Measurements from ENCODE around the gene SCN11A. TPM values are rescaled to one million over a fixed set of nuclear protein-coding genes. Genes with fewer than 3 reads are reported as not detected.

Gene SCN11A
- total RNA-seq, 2 experiments from 2014 or later = 0.08 TPM; not detected in 1

- Histone ChIP-seq H3K27me3 (ENCODE audit: control insufficient read depth in 1 of 2, insufficient read depth in 2 of 2, low read length in 2 of 2) (peaks cover 0 to 4% of the 10 kb centered on the region in 2 experiments), H3K27ac (ENCODE audit: low read depth in 1 of 2, low read length in 2 of 2) (no peak overlapping the region), H3K9me3 (ENCODE audit: control insufficient read depth in 1 of 2, insufficient read depth in 1 of 2, low read length in 2 of 2) (no peaks in the 10 kb centered on the region), H3K4me1 (ENCODE audit: insufficient read depth, low read length) (no peaks in the 10 kb centered on the region), H3K36me3 (ENCODE audit: insufficient read depth, low read length) (no peaks in the 10 kb centered on the region), H3K4me3 (ENCODE audit: low read length) (no peak overlapping the region)
- no peaks in the 10 kb centered on the region for H3K36me3 Mint-ChIP-seq (ENCODE audit: low read depth)
- CTCF ChIA-PET = no interaction called here
- peaks cover 36% of the 10 kb centered on the region for H3K27me3 Mint-ChIP-seq
- no peaks in the 10 kb centered on the region for H3K4me1 Mint-ChIP-seq (ENCODE audit: low read depth)
- no peak for TF ChIP-seq CTCF (IDR thresholded peaks at IDR 0.05)
- intact Hi-C loops (cut with DNase I, micrococcal nuclease) = no loop called here
- no peak overlapping the region for H3K27ac Mint-ChIP-seq
- POLR2A ChIA-PET = no interaction called here
- no peak overlapping the region for H3K4me3 Mint-ChIP-seq
- ATAC-seq (ENCODE audit: poor library complexity) (no peak), DNase-seq (no peak)
- H3K9me3 Mint-ChIP-seq = no peaks in the 10 kb centered on the region
Measured at GRCh38 chr3:39013289-39013688, 38.5 kb downstream of the SCN11A start.

GRCh38 chr3:39011191-39011736, 40.5 kb downstream of the SCN11A start:
- peaks cover 27% of the 10 kb centered on the region for H3K27me3 Mint-ChIP-seq
- H3K27ac Mint-ChIP-seq = no peak overlapping the region
- ChIA-PET CTCF (no interaction called here), POLR2A (no interaction called here)
- H3K9me3 ChIP-seq (ENCODE audit: control insufficient read depth in 1 of 2, insufficient read depth in 1 of 2, low read length in 2 of 2) = no peaks in the 10 kb centered on the region
- H3K36me3 ChIP-seq (ENCODE audit: insufficient read depth, low read length) = no peaks in the 10 kb centered on the region
- no peaks in the 10 kb centered on the region for H3K9me3 Mint-ChIP-seq
- no peak overlapping the region for H3K27ac ChIP-seq (ENCODE audit: low read depth in 1 of 2, low read length in 2 of 2)
- no peaks in the 10 kb centered on the region for H3K36me3 Mint-ChIP-seq (ENCODE audit: low read depth)
- ATAC-seq (ENCODE audit: poor library complexity) (no peak), DNase-seq (no peak)
- intact Hi-C loops (cut with DNase I, micrococcal nuclease) = no loop called here
- H3K4me3 ChIP-seq (ENCODE audit: low read length) = no peak overlapping the region
- no peak overlapping the region for H3K4me3 Mint-ChIP-seq
- H3K27me3 ChIP-seq (ENCODE audit: control insufficient read depth in 1 of 2, insufficient read depth in 2 of 2, low read length in 2 of 2) = no peaks in the 10 kb centered on the region
- H3K4me1 Mint-ChIP-seq (ENCODE audit: low read depth) = no peaks in the 10 kb centered on the region
- no peaks in the 10 kb centered on the region for H3K4me1 ChIP-seq (ENCODE audit: insufficient read depth, low read length)
- TF ChIP-seq CTCF (IDR thresholded peaks at IDR 0.05) = no peak

GRCh38 chr3:39005295-39005694, 46.4 kb downstream of the SCN11A start:
- POLR2A ChIA-PET = no interaction called here
- CTCF ChIA-PET = no interaction called here
- ATAC-seq (ENCODE audit: poor library complexity) (no peak), DNase-seq (no peak)
- intact Hi-C loops (cut with DNase I, micrococcal nuclease) = loop anchor here (10.0 kb wide), 1 partner anchor 480 kb away; no protein-coding TSS in a partner anchor
- no peak for TF ChIP-seq CTCF (IDR thresholded peaks at IDR 0.05)
- Histone ChIP-seq H3K27ac (ENCODE audit: low read depth in 1 of 2, low read length in 2 of 2) (no peak overlapping the region), H3K4me3 (ENCODE audit: low read length) (no peak overlapping the region), H3K9me3 (ENCODE audit: control insufficient read depth in 1 of 2, insufficient read depth in 1 of 2, low read length in 2 of 2) (no peaks in the 10 kb centered on the region), H3K36me3 (ENCODE audit: insufficient read depth, low read length) (no peaks in the 10 kb centered on the region), H3K4me1 (ENCODE audit: insufficient read depth, low read length) (no peaks in the 10 kb centered on the region), H3K27me3 (ENCODE audit: control insufficient read depth in 1 of 2, insufficient read depth in 2 of 2, low read length in 2 of 2) (peaks cover 0 to 3% of the 10 kb centered on the region in 2 experiments)
- H3K27ac Mint-ChIP-seq = no peak overlapping the region
- H3K4me3 Mint-ChIP-seq = no peak overlapping the region
- H3K4me1 Mint-ChIP-seq (ENCODE audit: low read depth) = no peaks in the 10 kb centered on the region
- H3K36me3 Mint-ChIP-seq (ENCODE audit: low read depth) = no peaks in the 10 kb centered on the region
- H3K9me3 Mint-ChIP-seq = no peaks in the 10 kb centered on the region
- peaks cover 20% of the 10 kb centered on the region for H3K27me3 Mint-ChIP-seq

Other genes starting within 250 kb of the SCN11A start
- gene SCN10A, start 235.7 kb downstream of the SCN11A start, total RNA-seq = not detected
- 10 to 100 TPM; 81.2 to 88.6 TPM for gene WDR48, start 72 bp upstream of the SCN11A start, total RNA-seq
- gene GORASP1, start 55.7 kb upstream of the SCN11A start, total RNA-seq = 10 to 100 TPM; 29.1 to 31.5 TPM
- gene TTC21A, start 55.7 kb upstream of the SCN11A start, total RNA-seq = 1 to 10 TPM; 4.1 to 5.2 TPM
- 100 to 1,000 TPM; 357 to 368 TPM for gene CSRNP1, start 101.6 kb upstream of the SCN11A start, total RNA-seq
- gene XIRP1, start 140.7 kb upstream of the SCN11A start, total RNA-seq = not detected
- gene CX3CR1, start 228.1 kb upstream of the SCN11A start, total RNA-seq = under 1 TPM; 0.14 to 0.27 TPM

Data from CD4-positive, alpha-beta T cell (primary cell).